Adrenal gland (tissue), 5 donors: ENCODE data around the gene POLR3F.

Experiments
- CTCF ChIP-seq, 6 experiments: fragments of 450-650 bp in 4 of 6; fragments of 200-600 bp in 2 of 6; sonication (generic) in 1 of 6; IDR thresholded peaks; 1 replicate in 5 of 6; 2 replicates in 1 of 6; pipeline versions ENCODE4 v1.5.1 to v1.8.0; 2016 to 2021; ENCODE audit warnings: antibody characterized with exemption in 6 of 6, mild to moderate bottlenecking in 2 of 6, moderate library complexity in 1 of 6
- POLR2A ChIP-seq, 2 donors: fragments of 450-650 bp; IDR thresholded peaks; one replicate each; pipeline ENCODE4 v1.6.1; 2017; ENCODE audit warnings: antibody characterized with exemption in 2 of 2, mild to moderate bottlenecking in 2 of 2, moderate library complexity in 1 of 2
- donor health status: DM: no; HTN: no; CAD: no.

- TF ChIP-seq CTCF (IDR thresholded peaks at IDR 0.05): no peak
- TF ChIP-seq POLR2A (IDR thresholded peaks at IDR 0.05): no peak
Observed at GRCh38 chr20:18496042-18496441, 28.9 kb downstream of the POLR3F start.
